CD4-positive, alpha-beta T cell (primary cell): ENCODE results near the gene C3orf38. TPM values are rescaled to one million over a fixed set of nuclear protein-coding genes. Genes with fewer than 3 reads are reported as not detected.
A peak's percentile ranks its signal among the peaks of the same experiment; 100 is the strongest.

Experiments used
- ATAC-seq: fragments of 200-7000 bp; cut with Tn5 transposase; one replicate; pipeline ENCODE4 v1.10.0; 2022; ENCODE audit warnings: mild to moderate bottlenecking; ENCODE audit not compliant: poor library complexity
- CTCF ChIA-PET: fragments of 350-600 bp; sonication (Branson Sonifier 250); formaldehyde crosslinking; loops from one replicate; lab custom pipeline; 2021; ENCODE audit warnings: antibody characterized with exemption, inconsistent platforms; lab: Charles Lee
- POLR2A ChIA-PET: fragments of 350-600 bp; sonication (Branson Sonifier 250); formaldehyde crosslinking; loops from one replicate; lab custom pipeline; 2021; ENCODE audit warnings: antibody characterized with exemption, inconsistent platforms; lab: Charles Lee
- DNase-seq, 14 experiments: peaks; one replicate each; pipeline ENCODE4 v3.0.0-alpha.2; 2013 to 2020; ENCODE audit warnings: mixed read lengths in 2 of 14
- H3K27ac ChIP-seq, 2 donors: one replicate each; pipeline versions ENCODE4 v1.5.1 to v1.7.0; 2013; ENCODE audit warnings: low read length in 2 of 2, low read depth in 1 of 2, mild to moderate bottlenecking in 1 of 2
- H3K27me3 ChIP-seq, 2 experiments: 1 replicate in 1 of 2; 2 replicates in 1 of 2; pipeline versions ENCODE4 v1.6.1 to v1.7.0; 2013; ENCODE audit warnings: low read length in 2 of 2, control low read depth in 1 of 2, mild to moderate bottlenecking in 1 of 2, moderate library complexity in 1 of 2; ENCODE audit not compliant: insufficient read depth in 2 of 2, control insufficient read depth in 1 of 2
- H3K36me3 ChIP-seq: one replicate; pipeline ENCODE4 v1.6.1; 2013; ENCODE audit warnings: low read length, control low read depth; ENCODE audit not compliant: insufficient read depth
- H3K4me1 ChIP-seq: one replicate; pipeline ENCODE4 v1.6.1; 2013; ENCODE audit warnings: low read length, control low read depth; ENCODE audit not compliant: insufficient read depth
- H3K4me3 ChIP-seq: one replicate; pipeline ENCODE4 v1.5.1; 2013; ENCODE audit warnings: mild to moderate bottlenecking, low read length, moderate library complexity
- H3K9me3 ChIP-seq, 2 experiments: 1 replicate in 1 of 2; 2 replicates in 1 of 2; pipeline versions ENCODE4 v1.6.1 to v1.7.0; 2013; ENCODE audit warnings: low read length in 2 of 2, mild to moderate bottlenecking in 2 of 2, control low read depth in 1 of 2, moderate library complexity in 1 of 2; ENCODE audit not compliant: control insufficient read depth in 1 of 2, insufficient read depth in 1 of 2
- H3K27ac Mint-ChIP-seq: one replicate; pipeline ENCODE4 v1.8.0; 2020; ENCODE audit warnings: mixed read lengths
- H3K27me3 Mint-ChIP-seq: one replicate; pipeline ENCODE4 v1.8.0; 2021; ENCODE audit warnings: mixed read lengths
- H3K36me3 Mint-ChIP-seq: one replicate; pipeline ENCODE4 v1.8.0; 2021; ENCODE audit warnings: low read depth, mixed read lengths
- H3K4me1 Mint-ChIP-seq: one replicate; pipeline ENCODE4 v1.8.0; 2021; ENCODE audit warnings: low read depth, mixed read lengths
- H3K4me3 Mint-ChIP-seq: one replicate; pipeline ENCODE4 v1.8.0; 2020; ENCODE audit warnings: mild to moderate bottlenecking, mixed read lengths
- H3K9me3 Mint-ChIP-seq: one replicate; pipeline ENCODE4 v1.8.0; 2020; ENCODE audit warnings: mixed read lengths
- intact Hi-C, 2 experiments: fragments of 100-400 bp; cut with DNase I in 1 of 2; cut with micrococcal nuclease in 1 of 2; formaldehyde crosslinking; loops; one replicate each; pipeline versions ENCODE4 v1.15.1 to v1.9.0; 2023 to 2025; cut with DNase I, micrococcal nuclease
- total RNA-seq, 174 experiments: library from RNA in 2 of 174; stranded (reverse) in 2 of 174; gene quantifications; one replicate each; pipeline ENCODE4 v1.2.3 and lab custom pipeline; 2021 to 2026
- TF ChIP-seq, protein P1 (sequence below): fragments of 200-600 bp; IDR thresholded peaks from one replicate; pipeline ENCODE4 v1.8.0; 2022; ENCODE audit warnings: antibody characterized with exemption, mild to moderate bottlenecking

Gene C3orf38
- total RNA-seq, 2 experiments from 2014 or later: 45.9 to 52.9 TPM

DNA sequence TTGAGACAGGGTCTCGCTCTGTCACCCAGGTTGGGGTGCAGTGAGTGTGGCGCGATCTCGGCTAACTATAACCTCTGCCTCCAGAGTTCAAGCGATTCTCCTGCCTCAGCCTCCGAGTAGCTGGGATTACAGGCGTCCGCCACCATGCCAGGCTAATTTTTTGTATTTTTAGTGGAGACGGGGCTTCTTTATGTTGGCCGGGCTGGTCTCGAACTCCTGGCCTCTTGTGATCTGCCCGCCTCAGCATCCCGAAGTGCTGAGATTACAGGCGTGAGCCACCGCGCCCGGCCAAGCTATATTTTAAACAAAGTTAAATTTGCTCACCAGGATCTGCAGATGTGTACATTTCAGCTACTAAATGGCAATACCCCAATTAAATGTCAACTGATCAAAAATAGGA lies 1.1 kb upstream of the C3orf38 start:
- no peaks in the 10 kb centered on the region for H3K27me3 ChIP-seq
- peak overlapping the region; percentile 87 for H3K4me3 ChIP-seq
- POLR2A ChIA-PET: interaction anchor here (0.9 to 4.8 kb wide), 8 partner anchors 9 to 117 kb away, joined by 3 to 124 read pairs (median 4); partner anchors contain the start of genes CGGBP1 and ZNF654
- peak overlapping the region; percentile 99 for H3K4me3 Mint-ChIP-seq
- no peak for ATAC-seq
- no peak for DNase-seq
- H3K4me1 ChIP-seq: peaks cover 19% of the 10 kb centered on the region
- H3K4me1 Mint-ChIP-seq: peaks cover 37% of the 10 kb centered on the region
- intact Hi-C loops: loop anchor here in 1 of 2 experiments (2.0 to 5.0 kb wide), 2 partner anchors 90 to 921 kb away; partner anchors contain the start of genes CGGBP1, CHMP2B and ZNF654
- H3K27ac Mint-ChIP-seq: peak overlapping the region; percentile 99
- H3K36me3 Mint-ChIP-seq: peaks cover 32% of the 10 kb centered on the region
- CTCF ChIA-PET: interaction anchor here (1.9 kb wide), 1 partner anchor 35 kb away, joined by 7 read pairs; no protein-coding TSS in a partner anchor
- TF ChIP-seq, protein P1, sequence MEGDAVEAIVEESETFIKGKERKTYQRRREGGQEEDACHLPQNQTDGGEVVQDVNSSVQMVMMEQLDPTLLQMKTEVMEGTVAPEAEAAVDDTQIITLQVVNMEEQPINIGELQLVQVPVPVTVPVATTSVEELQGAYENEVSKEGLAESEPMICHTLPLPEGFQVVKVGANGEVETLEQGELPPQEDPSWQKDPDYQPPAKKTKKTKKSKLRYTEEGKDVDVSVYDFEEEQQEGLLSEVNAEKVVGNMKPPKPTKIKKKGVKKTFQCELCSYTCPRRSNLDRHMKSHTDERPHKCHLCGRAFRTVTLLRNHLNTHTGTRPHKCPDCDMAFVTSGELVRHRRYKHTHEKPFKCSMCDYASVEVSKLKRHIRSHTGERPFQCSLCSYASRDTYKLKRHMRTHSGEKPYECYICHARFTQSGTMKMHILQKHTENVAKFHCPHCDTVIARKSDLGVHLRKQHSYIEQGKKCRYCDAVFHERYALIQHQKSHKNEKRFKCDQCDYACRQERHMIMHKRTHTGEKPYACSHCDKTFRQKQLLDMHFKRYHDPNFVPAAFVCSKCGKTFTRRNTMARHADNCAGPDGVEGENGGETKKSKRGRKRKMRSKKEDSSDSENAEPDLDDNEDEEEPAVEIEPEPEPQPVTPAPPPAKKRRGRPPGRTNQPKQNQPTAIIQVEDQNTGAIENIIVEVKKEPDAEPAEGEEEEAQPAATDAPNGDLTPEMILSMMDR: no peak
- H3K27ac ChIP-seq: peak overlapping the region; percentile 21 to 56
- no peaks in the 10 kb centered on the region for H3K9me3 Mint-ChIP-seq
- no peaks in the 10 kb centered on the region for H3K27me3 Mint-ChIP-seq
- no peaks in the 10 kb centered on the region for H3K9me3 ChIP-seq
- peaks cover 2% of the 10 kb centered on the region for H3K36me3 ChIP-seq

- peak; percentile 4 for ATAC-seq
- ChIA-PET CTCF (interaction anchor here (0.9 to 1.9 kb wide), 2 partner anchors 36 to 90 kb away, joined by 4 to 7 read pairs; partner anchors contain the start of genes CGGBP1 and ZNF654), POLR2A (interaction anchor here (0.8 to 4.8 kb wide), 19 partner anchors 9 to 924 kb away, joined by 3 to 124 read pairs (median 5); partner anchors contain the start of genes CGGBP1, CHMP2B and ZNF654)
- TF ChIP-seq, protein P1: no peak
- Mint-ChIP-seq H3K4me3 (peak overlapping the region; percentile 99), H3K27me3 (no peaks in the 10 kb centered on the region), H3K4me1 (peaks cover 37% of the 10 kb centered on the region), H3K27ac (peak overlapping the region; percentile 99), H3K9me3 (no peaks in the 10 kb centered on the region), H3K36me3 (peaks cover 32% of the 10 kb centered on the region)
- H3K27me3 ChIP-seq: no peaks in the 10 kb centered on the region
- H3K9me3 ChIP-seq: no peaks in the 10 kb centered on the region
- peak overlapping the region; percentile 21 to 56 for H3K27ac ChIP-seq
- DNase-seq: peak in 4 of 14 experiments; percentile 0 to 43 (median 3)
- peaks cover 19% of the 10 kb centered on the region for H3K4me1 ChIP-seq
- peaks cover 6% of the 10 kb centered on the region for H3K36me3 ChIP-seq
- intact Hi-C loops: loop anchor here in 1 of 2 experiments (2.0 to 5.0 kb wide), 2 partner anchors 90 to 922 kb away; partner anchors contain the start of genes CGGBP1, CHMP2B and ZNF654
- H3K4me3 ChIP-seq: peak overlapping the region; percentile 87
Measured at GRCh38 chr3:88149101-88149508, 654 bp upstream of the C3orf38 start.

DNA sequence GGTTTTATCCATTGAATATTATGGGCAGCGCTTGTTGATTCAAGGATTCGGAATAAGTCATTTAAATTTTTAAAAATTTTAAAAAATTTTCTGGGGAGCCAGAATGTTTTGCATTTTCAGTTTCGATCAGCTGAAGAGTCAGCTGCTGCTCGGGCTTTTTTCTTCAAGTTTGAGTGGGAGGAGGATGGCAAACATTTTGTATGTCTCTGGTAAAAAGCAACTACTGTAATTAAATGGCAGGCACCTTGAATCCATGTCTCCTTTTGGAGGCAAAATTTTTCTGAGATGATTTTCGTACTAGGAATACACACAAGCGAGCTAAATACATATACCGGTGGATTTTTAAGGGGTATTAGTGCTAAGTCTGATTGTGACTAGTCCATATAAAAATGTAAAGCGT lies 612 bp downstream of the C3orf38 start:
- Histone ChIP-seq H3K27me3 (no peaks in the 10 kb centered on the region), H3K4me3 (peak overlapping the region; percentile 87), H3K4me1 (peaks cover 19% of the 10 kb centered on the region), H3K9me3 (no peaks in the 10 kb centered on the region), H3K36me3 (peaks cover 16% of the 10 kb centered on the region), H3K27ac (peak overlapping the region; percentile 83 to 86)
- intact Hi-C loops: loop anchor here in 1 of 2 experiments (1.0 kb wide), 1 partner anchor 92 kb away; no protein-coding TSS in a partner anchor
- TF ChIP-seq, protein P1: no peak
- Mint-ChIP-seq H3K36me3 (peaks cover 44% of the 10 kb centered on the region), H3K27me3 (no peaks in the 10 kb centered on the region), H3K4me1 (peaks cover 40% of the 10 kb centered on the region), H3K27ac (peak overlapping the region; percentile 99), H3K9me3 (no peaks in the 10 kb centered on the region), H3K4me3 (peak overlapping the region; percentile 99)
- ChIA-PET CTCF (interaction anchor here (1.9 kb wide), 1 partner anchor 37 kb away, joined by 7 read pairs; no protein-coding TSS in a partner anchor), POLR2A (interaction anchor here (0.8 to 4.8 kb wide), 10 partner anchors 11 to 925 kb away, joined by 3 to 124 read pairs (median 6); partner anchors contain the start of genes CGGBP1, CHMP2B and ZNF654)
- ATAC-seq (no peak), DNase-seq (peak in 3 of 14 experiments; percentile 55 to 56 (median 56))
